HepG2 (cell line): Measurements from ENCODE around the gene AQP10. TPM values are rescaled to one million over a fixed set of nuclear protein-coding genes. Genes with fewer than 3 reads are reported as not detected.
A peak's percentile ranks its signal among the peaks of the same experiment; 100 is the strongest.

Source experiments
- ATAC-seq: fragments of 200-7000 bp; cut with Tn5 transposase; 3 replicates; pipeline ENCODE4 v1.9.1; 2020; ENCODE audit warnings: mild to moderate bottlenecking, moderate library complexity
- BruUV-seq: library from RNA; stranded (reverse); fragments of 400-500 nt; replicated peaks from 2 replicates; lab custom pipeline; 2021; lab: Mats Ljungman, UMichigan
- CTCF ChIA-PET: fragments of 300-600 bp; formaldehyde crosslinking; extraction: SDS; loops from one replicate; lab custom pipeline; 2021; ENCODE audit warnings: low total read pairs, inconsistent platforms, low intra/inter-chr PET ratio; lab: Yijun Ruan, JAX
- POLR2A ChIA-PET: fragments of 350-600 bp; sonication (Branson Sonifier 250); formaldehyde crosslinking; loops from one replicate; lab custom pipeline; 2020; ENCODE audit warnings: antibody characterized with exemption, inconsistent platforms; lab: Yijun Ruan, JAX
- DNase-seq: peaks from one replicate; pipeline ENCODE4 v3.0.0-alpha.2; 2015; ENCODE audit warnings: low spot score
- FAIRE-seq: peaks from 3 replicates; lab custom pipeline; 2011; peaks lifted over from hg19 to GRCh38; lab: Jason Lieb, UNC
- H2AFZ ChIP-seq: one replicate; pipeline ENCODE4 v1.6.1; 2011; ENCODE audit warnings: low read length, inconsistent platforms
- H3K27ac ChIP-seq: fragments of 300-600 bp; 3 replicates; pipeline ENCODE4 v1.8.0; 2011; ENCODE audit warnings: mixed run types, mild to moderate bottlenecking, mixed read lengths, low read length, inconsistent platforms; ENCODE audit not compliant: insufficient read depth; ENCODE audit errors: extremely low read length
- H3K27me3 ChIP-seq, 2 experiments: fragments of 200-600 bp in 1 of 2; 2 replicates in 1 of 2; 3 replicates in 1 of 2; pipeline versions ENCODE4 v1.6.0 to v1.8.0; 2011; ENCODE audit warnings: low read length in 2 of 2, mild to moderate bottlenecking in 2 of 2, moderate library complexity in 2 of 2, inconsistent platforms in 1 of 2; ENCODE audit not compliant: insufficient read depth in 2 of 2, control insufficient read depth in 1 of 2
- H3K36me3 ChIP-seq, 2 experiments: fragments of 200-600 bp in 1 of 2; replicated peaks in 1 of 2; 2 replicates in 1 of 2; 3 replicates in 1 of 2; pipeline versions ENCODE4 v1.5.1 to v1.8.0; 2011; ENCODE audit warnings: low read length in 2 of 2, inconsistent platforms in 1 of 2; ENCODE audit not compliant: insufficient read depth in 2 of 2, control insufficient read depth in 1 of 2
- H3K4me1 ChIP-seq: 2 replicates; pipeline ENCODE4 v1.5.1; 2012; ENCODE audit warnings: low read length, inconsistent platforms; ENCODE audit not compliant: insufficient read depth
- H3K4me2 ChIP-seq: 2 replicates; pipeline ENCODE4 v1.6.0; 2011; ENCODE audit warnings: low read depth, low read length, inconsistent platforms
- H3K4me3 ChIP-seq, 3 experiments: fragments of 200-600 bp in 1 of 3; sonication (generic), shearing (Covaris generic) in 1 of 3; replicated peaks in 1 of 3; 2 replicates each; pipeline ENCODE4 v1.5.1; 2011 to 2016; ENCODE audit warnings: low read length in 3 of 3, inconsistent platforms in 2 of 3, low read depth in 2 of 3, mild to moderate bottlenecking in 2 of 3, control low read depth in 1 of 3, mixed read lengths in 1 of 3; ENCODE audit not compliant: insufficient read depth in 1 of 3
- H3K79me2 ChIP-seq: one replicate; pipeline ENCODE4 v1.6.1; 2011; ENCODE audit warnings: low read length, inconsistent platforms; ENCODE audit not compliant: insufficient read depth
- H3K9ac ChIP-seq: 2 replicates; pipeline ENCODE4 v1.6.0; 2011; ENCODE audit warnings: mild to moderate bottlenecking, low read depth, low read length, inconsistent platforms; ENCODE audit not compliant: insufficient read depth
- H3K9me3 ChIP-seq: 2 replicates; pipeline ENCODE4 v1.5.1; 2012; ENCODE audit warnings: mild to moderate bottlenecking, low read length
- H4K20me1 ChIP-seq: 2 replicates; pipeline ENCODE4 v1.6.0; 2011; ENCODE audit warnings: inconsistent platforms, mild to moderate bottlenecking, low read length, moderate library complexity; ENCODE audit not compliant: insufficient read depth
- MAZ ChIP-seq, 2 experiments: sonication (generic) in 1 of 2; formaldehyde crosslinking in 1 of 2; IDR thresholded peaks; 2 replicates each; pipeline versions ENCODE4 v1.5.0 to v1.6.1; 2012 to 2020; ENCODE audit warnings: low read depth in 2 of 2, mild to moderate bottlenecking in 2 of 2, borderline replicate concordance in 1 of 2, improper control_type of control experiment in 1 of 2, low read length in 1 of 2, missing genetic modification reagents in 1 of 2, moderate library complexity in 1 of 2
- NR2F1 ChIP-seq, 2 experiments: fragments of 450-650 bp in 1 of 2; formaldehyde crosslinking in 1 of 2; IDR thresholded peaks; 2 replicates each; pipeline versions ENCODE4 v1.5.0 to v1.6.1; 2016 to 2020; ENCODE audit warnings: mild to moderate bottlenecking in 1 of 2, missing compliant biosample characterization in 1 of 2, missing genetic modification reagents in 1 of 2, moderate library complexity in 1 of 2
- NR2F6 ChIP-seq, 2 experiments: IDR thresholded peaks; 2 replicates each; pipeline ENCODE4 v1.6.1; 2016; ENCODE audit warnings: antibody characterized with exemption in 1 of 2, mild to moderate bottlenecking in 1 of 2
- PPARG ChIP-seq: conservative IDR thresholded peaks from 2 replicates; pipeline ENCODE4 v1.6.1; 2016; ENCODE audit warnings: missing biosample characterization, missing genetic modification reagents
- RARA ChIP-seq: IDR thresholded peaks from 2 replicates; pipeline ENCODE4 v1.6.1; 2016; ENCODE audit warnings: missing genetic modification reagents, missing compliant biosample characterization
- RBM39 ChIP-seq: fragments of 200-400 bp; formaldehyde crosslinking; IDR thresholded peaks from one replicate; pipeline ENCODE4 v1.6.1; 2018; ENCODE audit warnings: antibody characterized with exemption, mild to moderate bottlenecking, low read depth, low read length; ENCODE audit not compliant: poor library complexity, severe bottlenecking
- SAP130 ChIP-seq: IDR thresholded peaks from 2 replicates; pipeline ENCODE4 v1.6.1; 2016; ENCODE audit warnings: low read depth
- SMC3 ChIP-seq: IDR thresholded peaks from 2 replicates; pipeline ENCODE4 v1.6.1; 2011; ENCODE audit warnings: low read length, improper control_type of control experiment
- TMF1 ChIP-seq: sonication (generic); formaldehyde crosslinking; IDR thresholded peaks from 2 replicates; pipeline ENCODE4 v1.8.1; 2022; ENCODE audit warnings: low read depth, missing genetic modification reagents
- ZMYM3 ChIP-seq: sonication (generic); formaldehyde crosslinking; IDR thresholded peaks from 2 replicates; pipeline ENCODE4 v1.5.1; 2020; ENCODE audit warnings: mild to moderate bottlenecking, missing genetic modification reagents
- ZNF431 ChIP-seq: sonication (generic); formaldehyde crosslinking; IDR thresholded peaks from 2 replicates; pipeline ENCODE4 v1.9.0; 2022; ENCODE audit warnings: missing genetic modification reagents, low read depth, mild to moderate bottlenecking, borderline replicate concordance
- ZNF496 ChIP-seq: sonication (generic); formaldehyde crosslinking; IDR thresholded peaks from 2 replicates; pipeline ENCODE4 v1.8.1; 2023; ENCODE audit warnings: mild to moderate bottlenecking, moderate library complexity, missing genetic modification reagents; ENCODE audit not compliant: insufficient replicate concordance
- ZNF749 ChIP-seq: sonication (generic); formaldehyde crosslinking; IDR thresholded peaks from 2 replicates; pipeline ENCODE4 v1.8.0; 2022; ENCODE audit warnings: mild to moderate bottlenecking, missing genetic modification reagents, moderate library complexity, borderline replicate concordance
- WGBS: methylation state at CpG from one replicate; pipeline ENCODE4 v1.1.6; 2017; ENCODE audit warnings: low lambda C conversion rate; 5-methylcytosine and 5-hydroxymethylcytosine counted together
- in situ Hi-C: cut with HindIII; loops from 2 replicates; pipeline ENCODE4 v1.10.0; 2017; ENCODE audit warnings: low pct_unique_long_range_greater_than_20kb; ENCODE audit not compliant: extremely low pct_ligation_motif_present
- intact Hi-C: fragments of 100-400 bp; cut with micrococcal nuclease; formaldehyde crosslinking; loops from one replicate; pipeline ENCODE4 v1.10.0; 2022; ENCODE audit not compliant: unreplicated experiment
- polyA plus RNA-seq, 8 experiments: library from polyadenylated mRNA; depleted of rRNA in 3 of 8; stranded (reverse) in 7 of 8; unstranded in 1 of 8; fragments of >200 nt; fragmentation: Illumina TruSeq in 4 of 8; extraction: Trizol in 4 of 8; gene quantifications; 2 replicates each; pipeline versions ENCODE4 v1.2.1 to v1.2.3, GENCODE V29; 2011 to 2016; ENCODE audit warnings: low read depth in 4 of 8, missing spikeins in 1 of 8, mixed read lengths in 1 of 8; ENCODE audit not compliant: insufficient read depth in 1 of 8
- total RNA-seq, 5 experiments: library from RNA; depleted of rRNA; stranded (reverse); fragments of >200 nt; fragmentation: Illumina TruSeq; extraction: Trizol; gene quantifications; 2 replicates each; pipeline ENCODE4 v1.2.3, GENCODE V29; 2016; ENCODE audit warnings: low read depth in 1 of 5
- TF ChIP-seq, protein P1 (sequence below), 2 experiments: sonication (generic) in 1 of 2; formaldehyde crosslinking in 1 of 2; IDR thresholded peaks; 2 replicates each; pipeline versions ENCODE4 v1.4.0 to v1.6.1; 2018 to 2020; ENCODE audit warnings: missing genetic modification reagents in 2 of 2, borderline replicate concordance in 1 of 2, low read depth in 1 of 2, mild to moderate bottlenecking in 1 of 2, missing biosample characterization in 1 of 2
- TF ChIP-seq, protein P2 (sequence below): sonication (generic); formaldehyde crosslinking; IDR thresholded peaks from 2 replicates; pipeline ENCODE4 v1.5.0; 2020; ENCODE audit warnings: mild to moderate bottlenecking, missing genetic modification reagents, moderate library complexity
- TF ChIP-seq, protein P3 (sequence below): sonication (generic); formaldehyde crosslinking; IDR thresholded peaks from 2 replicates; pipeline ENCODE4 v1.9.0; 2021; ENCODE audit warnings: missing genetic modification reagents, mild to moderate bottlenecking, borderline replicate concordance

AQP10 gene
- total and polyA plus RNA-seq, 2 of the 13 experiments (the other 11 are each of a cell fraction or from before 2014, with no cell fraction given) = 0.30 TPM; not detected in 1

DNA sequence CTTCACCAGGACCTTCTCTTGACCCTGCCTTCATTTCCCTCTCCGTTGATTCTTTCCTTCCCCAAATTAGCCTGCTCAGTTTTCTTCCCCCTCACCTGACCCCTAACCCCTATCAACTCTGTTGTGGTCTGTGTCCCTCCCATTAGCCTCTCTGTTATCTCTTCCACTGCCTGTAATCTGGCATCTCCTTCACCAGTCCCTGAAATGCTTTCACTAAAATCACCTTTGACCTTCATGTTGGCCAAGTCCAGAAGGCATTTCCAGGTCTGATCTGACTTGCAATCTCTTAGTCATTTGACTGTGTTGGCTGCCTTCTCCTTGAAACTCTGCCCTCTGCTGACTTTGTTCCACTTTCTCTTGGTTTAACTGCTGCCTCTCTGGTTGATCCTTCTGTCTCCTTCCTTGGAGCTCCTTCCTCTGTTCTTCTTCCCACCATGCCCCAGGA, 32.6 kb downstream of the AQP10 start:
- Histone ChIP-seq H3K27me3 (peaks cover 0 to 4% of the 10 kb centered on the region in 2 experiments; a peak in 1 of 5 replicates), H3K4me3 (peak overlapping the region; percentile 52 to 75 (median 55)), H2AFZ (no peak overlapping the region), H3K9ac (no peak overlapping the region), H3K9me3 (no peaks in the 10 kb centered on the region), H3K36me3 (peaks cover 3 to 8% of the 10 kb centered on the region in 2 experiments; a peak in 3 of 5 replicates), H4K20me1 (no peaks in the 10 kb centered on the region), H3K79me2 (no peaks in the 10 kb centered on the region), H3K27ac (no peak overlapping the region), H3K4me2 (peak overlapping the region; percentile 98), H3K4me1 (peaks cover 52% of the 10 kb centered on the region)
- no TSS peak for BruUV-seq
- peak; percentile 94 for FAIRE-seq
- intact Hi-C loops = loop anchor here (10.0 kb wide), 2 partner anchors 51 to 91 kb away; partner anchors contain the start of gene IL6R
- POLR2A ChIA-PET = interaction anchor here (1.0 to 3.2 kb wide), 4 partner anchors 19 to 66 kb away, joined by 3 to 21 read pairs (median 8); no protein-coding TSS in a partner anchor
- in situ Hi-C loops = no loop called here
- ATAC-seq = peak; percentile 62
- peak; percentile 65 for DNase-seq
- WGBS = 0% methylated on average over 1 of the region's 1 CpG
- CTCF ChIA-PET = interaction anchor here (1.1 kb wide), 1 partner anchor 27 kb away, joined by 3 read pairs; no protein-coding TSS in a partner anchor
- TF ChIP-seq ZNF749 (CRISPR knock-in tag) (peak; percentile 31; the same call in 1 of the 2 replicates), NR2F1 (CRISPR knock-in tag; IDR thresholded peaks at IDR 0.05) (peak in 1 of 2 experiments; percentile 53; a peak in 2 of 4 replicates), ZNF496 (CRISPR knock-in tag) (no peak), PPARG (CRISPR knock-in tag) (0 out of 2 replicates have a peak, but pooled peaks have one; percentile 35), RBM39 (no peak), MAZ (IDR thresholded peaks at IDR 0.05; ENCODE audit: borderline replicate concordance, low read depth, low read length) (no peak), MAZ (CRISPR knock-in tag; IDR thresholded peaks at IDR 0.05; ENCODE audit: low read depth) (no peak), ZNF431 (CRISPR knock-in tag) (no peak), SMC3 (peak; percentile 45; the same call in 1 of the 2 replicates), NR2F6 (IDR thresholded peaks at IDR 0.05) (peak; percentile 74; the same call in 1 of the 2 replicates), NR2F6 (CRISPR knock-in tag; IDR thresholded peaks at IDR 0.05) (peak; percentile 64), ZMYM3 (no peak), RARA (CRISPR knock-in tag) (0 out of 2 replicates have a peak, but pooled peaks have one; percentile 13), SAP130 (CRISPR knock-in tag) (0 out of 2 replicates have a peak, but pooled peaks have one; percentile 3), TMF1 (no peak)
- TF ChIP-seq, protein P1, sequence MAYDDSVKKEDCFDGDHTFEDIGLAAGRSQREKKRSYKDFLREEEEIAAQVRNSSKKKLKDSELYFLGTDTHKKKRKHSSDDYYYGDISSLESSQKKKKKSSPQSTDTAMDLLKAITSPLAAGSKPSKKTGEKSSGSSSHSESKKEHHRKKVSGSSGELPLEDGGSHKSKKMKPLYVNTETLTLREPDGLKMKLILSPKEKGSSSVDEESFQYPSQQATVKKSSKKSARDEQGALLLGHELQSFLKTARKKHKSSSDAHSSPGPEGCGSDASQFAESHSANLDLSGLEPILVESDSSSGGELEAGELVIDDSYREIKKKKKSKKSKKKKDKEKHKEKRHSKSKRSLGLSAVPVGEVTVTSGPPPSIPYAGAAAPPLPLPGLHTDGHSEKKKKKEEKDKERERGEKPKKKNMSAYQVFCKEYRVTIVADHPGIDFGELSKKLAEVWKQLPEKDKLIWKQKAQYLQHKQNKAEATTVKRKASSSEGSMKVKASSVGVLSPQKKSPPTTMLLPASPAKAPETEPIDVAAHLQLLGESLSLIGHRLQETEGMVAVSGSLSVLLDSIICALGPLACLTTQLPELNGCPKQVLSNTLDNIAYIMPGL (CRISPR knock-in tag; IDR thresholded peaks at IDR 0.05; ENCODE audit: borderline replicate concordance in 1 of 2, low read depth in 1 of 2) = 0 out of 4 replicates have a peak, but pooled peaks of 1 of the 2 experiments have one; percentile 41
- TF ChIP-seq, protein P2, sequence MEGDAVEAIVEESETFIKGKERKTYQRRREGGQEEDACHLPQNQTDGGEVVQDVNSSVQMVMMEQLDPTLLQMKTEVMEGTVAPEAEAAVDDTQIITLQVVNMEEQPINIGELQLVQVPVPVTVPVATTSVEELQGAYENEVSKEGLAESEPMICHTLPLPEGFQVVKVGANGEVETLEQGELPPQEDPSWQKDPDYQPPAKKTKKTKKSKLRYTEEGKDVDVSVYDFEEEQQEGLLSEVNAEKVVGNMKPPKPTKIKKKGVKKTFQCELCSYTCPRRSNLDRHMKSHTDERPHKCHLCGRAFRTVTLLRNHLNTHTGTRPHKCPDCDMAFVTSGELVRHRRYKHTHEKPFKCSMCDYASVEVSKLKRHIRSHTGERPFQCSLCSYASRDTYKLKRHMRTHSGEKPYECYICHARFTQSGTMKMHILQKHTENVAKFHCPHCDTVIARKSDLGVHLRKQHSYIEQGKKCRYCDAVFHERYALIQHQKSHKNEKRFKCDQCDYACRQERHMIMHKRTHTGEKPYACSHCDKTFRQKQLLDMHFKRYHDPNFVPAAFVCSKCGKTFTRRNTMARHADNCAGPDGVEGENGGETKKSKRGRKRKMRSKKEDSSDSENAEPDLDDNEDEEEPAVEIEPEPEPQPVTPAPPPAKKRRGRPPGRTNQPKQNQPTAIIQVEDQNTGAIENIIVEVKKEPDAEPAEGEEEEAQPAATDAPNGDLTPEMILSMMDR (CRISPR knock-in tag) = peak; percentile 61
- TF ChIP-seq, protein P3, sequence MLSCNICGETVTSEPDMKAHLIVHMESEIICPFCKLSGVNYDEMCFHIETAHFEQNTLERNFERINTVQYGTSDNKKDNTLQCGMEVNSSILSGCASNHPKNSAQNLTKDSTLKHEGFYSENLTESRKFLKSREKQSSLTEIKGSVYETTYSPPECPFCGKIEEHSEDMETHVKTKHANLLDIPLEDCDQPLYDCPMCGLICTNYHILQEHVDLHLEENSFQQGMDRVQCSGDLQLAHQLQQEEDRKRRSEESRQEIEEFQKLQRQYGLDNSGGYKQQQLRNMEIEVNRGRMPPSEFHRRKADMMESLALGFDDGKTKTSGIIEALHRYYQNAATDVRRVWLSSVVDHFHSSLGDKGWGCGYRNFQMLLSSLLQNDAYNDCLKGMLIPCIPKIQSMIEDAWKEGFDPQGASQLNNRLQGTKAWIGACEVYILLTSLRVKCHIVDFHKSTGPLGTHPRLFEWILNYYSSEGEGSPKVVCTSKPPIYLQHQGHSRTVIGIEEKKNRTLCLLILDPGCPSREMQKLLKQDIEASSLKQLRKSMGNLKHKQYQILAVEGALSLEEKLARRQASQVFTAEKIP = no peak
